OCI-LY3 (cell line): ENCODE data around the gene FBRSL1.

Experiments
- H2AFZ ChIP-seq: fragments of 200-600, 300-600 bp; shearing (Covaris generic); 2 replicates; pipeline ENCODE4 v1.6.0; 2014; ENCODE audit warnings: antibody characterized with exemption, low read depth, low read length
- H3K27ac ChIP-seq: fragments of 200-600, 300-600 bp; sonication (generic); 2 replicates; pipeline ENCODE4 v1.5.1; 2014; ENCODE audit warnings: mild to moderate bottlenecking, low read length, moderate library complexity, mixed read lengths
- H3K27me3 ChIP-seq: fragments of 200-600, 300-600 bp; sonication (generic); 2 replicates; pipeline ENCODE4 v1.6.1; 2014; ENCODE audit warnings: low read depth, low read length, mixed read lengths
- H3K36me3 ChIP-seq: fragments of 200-600, 300-600 bp; sonication (generic); replicated peaks from 2 replicates; pipeline ENCODE3; 2014; ENCODE audit warnings: low read depth, low read length, mixed read lengths
- H3K4me1 ChIP-seq: fragments of 300-600, 200-600 bp; sonication (generic); 2 replicates; pipeline ENCODE4 v1.6.1; 2014; ENCODE audit warnings: low read length, mixed read lengths
- H3K4me2 ChIP-seq: fragments of 200-600, 300-600 bp; sonication (generic); 2 replicates; pipeline ENCODE4 v1.6.1; 2014; ENCODE audit warnings: low read length, mixed read lengths
- H3K4me3 ChIP-seq: fragments of 300-600, 200-600 bp; sonication (generic); 2 replicates; pipeline ENCODE4 v1.5.1; 2014; ENCODE audit warnings: antibody characterized with exemption, mild to moderate bottlenecking, low read length, moderate library complexity
- H3K79me2 ChIP-seq: fragments of 300-600, 200-600 bp; shearing (Covaris generic); 2 replicates; pipeline ENCODE4 v1.6.1; 2014; ENCODE audit warnings: mild to moderate bottlenecking, low read length, mixed read lengths
- H3K9ac ChIP-seq: fragments of 300-600, 200-600 bp; shearing (Covaris generic); 2 replicates; pipeline ENCODE4 v1.6.0; 2014; ENCODE audit warnings: mild to moderate bottlenecking, low read length, moderate library complexity
- H3K9me3 ChIP-seq: fragments of 200-600, 300-600 bp; shearing (Covaris generic); 2 replicates; pipeline ENCODE4 v1.6.1; 2014; ENCODE audit warnings: low read length, mixed read lengths; ENCODE audit not compliant: insufficient read depth
- H4K20me1 ChIP-seq: fragments of 200-600, 300-600 bp; sonication (generic); 2 replicates; pipeline ENCODE4 v1.6.1; 2016; ENCODE audit warnings: low read length, mixed read lengths; ENCODE audit not compliant: insufficient read depth
- CTCF ChIP-seq: fragments of 200-600, 300-600 bp; sonication (generic); IDR thresholded peaks from 2 replicates; pipeline ENCODE4 v1.5.1; 2014; ENCODE audit warnings: antibody characterized with exemption, low read length, low read depth
- EZH2phosphoT487 ChIP-seq: fragments of 200-600 bp; shearing (Covaris generic); IDR thresholded peaks from 2 replicates; pipeline ENCODE4 v1.6.1; 2018; ENCODE audit warnings: antibody characterized with exemption, mixed run types, low read depth

Gene FBRSL1

GRCh38 chr12:132510746-132511477 lies 21.0 kb downstream of the FBRSL1 start:
- H3K4me3 ChIP-seq = no peak overlapping the region
- H3K4me2 ChIP-seq = no peak overlapping the region
- no peak overlapping the region for H3K27ac ChIP-seq
- H2AFZ ChIP-seq = no peak overlapping the region
- H3K9ac ChIP-seq = no peak overlapping the region
- H3K27me3 ChIP-seq = no peaks in the 10 kb centered on the region
- H3K36me3 ChIP-seq = no peaks in the 10 kb centered on the region
- no peaks in the 10 kb centered on the region for H3K4me1 ChIP-seq
- no peaks in the 10 kb centered on the region for H3K9me3 ChIP-seq
- peaks cover 24% of the 10 kb centered on the region for H4K20me1 ChIP-seq
- H3K79me2 ChIP-seq = peaks cover 17% of the 10 kb centered on the region
- TF ChIP-seq EZH2phosphoT487 (no peak), CTCF (no peak)

GRCh38 chr12:132511516-132512196 lies 21.7 kb downstream of the FBRSL1 start:
- Histone ChIP-seq H3K36me3 (no peaks in the 10 kb centered on the region), H2AFZ (no peak overlapping the region), H3K4me1 (no peaks in the 10 kb centered on the region), H3K9me3 (no peaks in the 10 kb centered on the region), H3K27me3 (no peaks in the 10 kb centered on the region), H3K27ac (no peak overlapping the region), H3K4me2 (no peak overlapping the region), H3K79me2 (peaks cover 10% of the 10 kb centered on the region), H4K20me1 (peaks cover 17% of the 10 kb centered on the region), H3K9ac (no peak overlapping the region), H3K4me3 (no peak overlapping the region)
- TF ChIP-seq CTCF (no peak), EZH2phosphoT487 (no peak)

- Histone ChIP-seq H3K27ac (no peak overlapping the region), H3K4me3 (no peak overlapping the region), H3K27me3 (no peaks in the 10 kb centered on the region), H3K4me1 (no peaks in the 10 kb centered on the region), H2AFZ (no peak overlapping the region), H3K4me2 (no peak overlapping the region), H3K36me3 (no peaks in the 10 kb centered on the region), H3K9ac (no peak overlapping the region), H4K20me1 (peaks cover 11% of the 10 kb centered on the region), H3K79me2 (peaks cover 2% of the 10 kb centered on the region; the same call in 1 of the 2 replicates), H3K9me3 (no peaks in the 10 kb centered on the region)
- TF ChIP-seq CTCF = no peak
- TF ChIP-seq EZH2phosphoT487 = no peak
Observed at GRCh38 chr12:132512197-132513069, 22.5 kb downstream of the FBRSL1 start.

- TF ChIP-seq EZH2phosphoT487 (no peak), CTCF (no peak)
- Histone ChIP-seq H3K36me3 (no peaks in the 10 kb centered on the region), H3K9ac (no peak overlapping the region)
Observed at GRCh38 chr12:132513070-132513398, 23.1 kb downstream of the FBRSL1 start.

More at GRCh38 chr12:132513070-132513398, 23.1 kb downstream of the FBRSL1 start:
- no peaks in the 10 kb centered on the region for H3K4me1 ChIP-seq
- H2AFZ ChIP-seq = no peak overlapping the region
- no peaks in the 10 kb centered on the region for H3K9me3 ChIP-seq
- H3K4me2 ChIP-seq = no peak overlapping the region
- H3K4me3 ChIP-seq = no peak overlapping the region
- 0 out of 2 replicates have a peak, but pooled peaks cover 7% of the 10 kb centered on the region for H4K20me1 ChIP-seq
- no peak overlapping the region for H3K27ac ChIP-seq
- no peaks in the 10 kb centered on the region for H3K27me3 ChIP-seq
- H3K79me2 ChIP-seq = no peaks in the 10 kb centered on the region
